Activated CD4-positive, CD25-positive, alpha-beta regulatory T cell treated with anti-CD3 and anti-CD28 coated beads, Interleukin-2, amount 50 U/mL, for 16 hours (primary cell): ENCODE data around the gene SMOC1.

Source experiments
- DNase-seq: peaks from one replicate; pipeline ENCODE4 v3.0.0-alpha.2; 2020; ENCODE audit warnings: low read depth, low spot score

Gene SMOC1

DNA sequence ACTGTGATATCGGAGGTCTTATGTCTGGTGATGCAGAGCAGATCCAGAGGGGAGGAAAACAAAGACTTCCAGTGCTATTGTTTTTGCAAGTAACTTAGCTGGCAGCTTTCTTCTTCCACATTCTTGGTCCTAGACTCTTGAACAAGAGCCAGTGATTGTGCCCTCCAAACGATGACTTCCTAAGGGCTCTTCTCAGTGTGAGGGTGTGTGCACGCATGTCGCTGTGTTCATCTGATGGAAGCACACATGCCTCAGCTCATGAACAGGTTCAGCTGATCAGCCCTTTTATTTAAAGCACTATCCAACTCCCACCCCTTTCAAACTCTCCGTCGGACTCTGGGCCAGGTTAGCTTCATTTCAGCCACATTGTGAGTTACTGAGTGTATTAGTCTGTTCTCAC is 59.5 kb downstream of the SMOC1 start:
- no peak for DNase-seq

DNA sequence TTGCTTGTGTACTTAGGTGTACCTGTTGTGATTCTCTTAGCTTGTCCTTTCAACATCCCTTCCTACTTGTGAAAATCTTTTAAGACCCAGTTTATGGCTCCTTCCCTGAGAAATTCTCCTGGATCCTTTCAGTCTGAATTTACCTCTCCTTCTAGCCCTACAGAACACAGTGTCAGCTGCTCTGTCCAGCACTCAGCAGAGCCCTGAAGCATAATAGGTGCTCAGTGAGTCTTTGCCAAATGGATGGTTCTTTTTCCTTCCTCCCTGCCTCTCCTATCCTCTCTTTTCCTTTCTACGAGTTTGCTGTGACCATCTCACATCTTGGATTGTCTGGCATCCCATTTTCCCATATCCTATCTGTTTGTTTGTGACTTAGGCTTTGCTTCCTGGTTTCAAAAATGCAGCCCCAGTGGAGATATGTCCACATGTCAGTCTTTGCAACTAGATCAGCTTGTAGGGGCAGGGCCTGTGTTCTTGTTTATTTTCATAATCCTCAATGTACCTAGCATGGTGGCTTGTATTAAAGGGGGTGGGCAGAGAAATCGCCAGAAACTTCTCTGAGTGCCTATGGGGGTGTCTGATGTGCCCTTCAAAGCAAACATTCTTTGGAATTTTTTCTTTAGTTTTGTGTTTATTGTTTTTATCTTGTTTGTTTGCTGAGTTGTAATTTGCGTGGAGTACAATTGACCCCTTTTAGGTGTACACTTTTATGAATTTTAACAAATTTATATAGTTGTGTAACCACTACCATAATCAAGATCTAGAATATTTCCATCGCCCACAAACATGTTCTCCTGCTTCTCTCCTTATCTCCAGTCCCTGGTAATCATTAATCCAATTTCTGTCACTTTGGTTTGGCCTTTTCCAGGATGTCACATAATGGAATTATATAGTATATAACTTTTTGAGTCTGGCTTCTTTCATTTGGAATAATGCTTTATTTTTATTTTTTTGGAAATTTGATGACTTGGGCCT is 62.8 kb downstream of the SMOC1 start:
- DNase-seq = no peak

DNA sequence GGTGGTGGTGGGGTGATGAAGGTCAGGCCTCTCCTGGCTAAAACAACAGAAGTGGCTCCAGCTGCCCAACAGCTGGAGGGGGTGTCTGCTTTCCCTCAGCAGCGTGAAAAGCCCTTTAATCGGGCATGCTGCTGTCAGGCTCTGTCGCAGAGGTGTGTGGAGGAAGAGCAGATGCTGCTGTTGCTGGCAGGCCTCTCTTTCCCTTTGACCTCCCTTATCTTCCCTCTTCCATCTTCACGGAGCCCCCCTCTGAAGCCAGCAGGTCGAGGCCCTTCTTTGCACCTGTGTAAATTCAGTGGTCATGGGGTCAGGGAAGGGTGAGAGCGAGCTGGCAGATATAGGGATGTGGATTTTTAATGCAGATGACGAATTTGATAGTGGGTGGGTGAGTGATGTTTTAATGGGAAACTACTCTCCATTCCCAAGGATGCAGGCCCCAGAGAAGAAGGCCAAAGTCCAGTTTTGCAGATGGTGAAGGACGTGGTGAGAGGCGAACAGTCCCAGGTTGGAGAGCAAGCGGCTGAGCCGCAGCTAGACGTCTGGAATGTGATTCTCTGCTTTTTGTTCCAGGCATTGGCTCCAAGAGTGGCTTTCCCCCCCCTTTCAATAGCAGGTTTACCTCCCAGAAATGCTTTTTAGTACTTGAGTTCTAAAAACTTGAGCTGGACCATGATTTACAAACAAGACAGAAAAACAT is 64.0 kb downstream of the SMOC1 start:
- no peak for DNase-seq

DNA sequence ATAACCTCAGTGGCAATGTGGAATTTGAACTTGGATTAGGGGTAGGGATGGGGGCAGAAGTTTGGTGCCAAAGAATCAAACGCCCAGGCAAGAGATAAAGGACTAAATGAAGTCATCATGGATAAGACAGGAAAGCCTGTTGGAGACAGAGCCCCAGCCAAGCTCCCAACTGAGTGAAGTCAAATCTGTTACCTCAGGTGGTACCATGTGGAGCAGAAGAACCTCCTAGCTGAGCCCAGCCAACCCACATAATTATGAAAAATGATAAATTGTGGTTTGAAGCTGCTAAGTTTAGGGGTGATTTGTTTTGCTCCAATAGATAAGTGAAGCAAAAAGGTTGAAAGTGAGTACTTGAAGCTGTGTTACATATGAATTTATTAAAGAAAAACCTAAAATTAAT is 66.1 kb downstream of the SMOC1 start:
- no peak for DNase-seq

DNA sequence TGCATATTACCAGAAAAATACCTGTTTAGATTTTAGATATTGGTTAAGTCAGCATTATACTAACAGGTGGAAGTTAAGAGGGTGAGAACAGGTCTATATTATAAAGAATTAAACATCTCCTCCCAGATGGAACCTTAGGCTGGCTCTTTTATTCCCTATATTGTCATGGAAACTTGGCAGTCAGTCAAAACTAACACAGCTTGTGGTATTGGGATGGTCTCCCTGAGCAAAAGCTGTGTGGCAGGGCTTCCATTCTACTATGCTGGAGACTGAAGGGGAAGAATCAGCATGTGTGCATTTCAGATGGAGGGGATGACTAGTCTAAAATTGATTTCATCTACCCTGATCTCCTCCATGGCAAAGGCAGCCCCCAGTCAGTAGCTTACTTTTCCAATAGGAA is 66.7 kb downstream of the SMOC1 start:
- DNase-seq = no peak

DNA sequence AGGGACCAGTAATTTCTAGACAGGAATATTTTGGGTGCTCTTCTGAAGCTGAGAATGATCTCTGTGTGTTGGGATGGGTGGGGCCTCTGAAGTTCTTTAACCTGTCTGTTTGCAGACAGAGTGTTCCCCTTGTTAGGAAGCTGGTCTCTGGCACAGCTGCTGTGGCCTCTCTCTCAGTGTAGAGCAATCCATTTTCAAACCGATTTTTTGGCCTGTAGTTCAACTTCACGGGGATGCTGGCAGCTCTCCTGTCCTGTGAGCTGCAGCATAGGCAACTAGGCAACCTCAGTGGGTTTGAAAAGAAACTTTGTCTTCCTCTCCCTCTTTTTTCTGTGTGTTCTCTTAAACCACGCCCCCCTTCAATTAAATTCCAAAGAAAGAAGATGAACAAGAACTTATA is 69.1 kb downstream of the SMOC1 start:
- no peak for DNase-seq

DNA sequence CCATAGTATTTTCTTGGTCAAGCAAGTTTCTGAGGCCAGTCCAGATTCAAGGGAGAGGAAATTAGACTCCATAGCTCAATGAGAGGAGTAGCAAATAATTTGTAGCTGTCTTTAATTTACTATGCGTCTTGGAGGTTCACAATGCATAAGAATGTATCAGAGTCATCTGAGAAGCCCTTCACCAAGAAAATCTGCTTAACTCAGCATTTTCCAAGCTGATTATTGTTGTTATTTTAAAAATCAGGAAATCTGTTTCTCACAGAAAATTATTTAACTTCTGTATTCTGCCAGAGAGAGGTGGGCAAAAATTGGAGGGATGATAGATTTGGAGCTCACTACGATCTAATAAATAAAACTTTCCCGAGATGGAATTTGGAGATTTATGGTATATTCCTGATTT is 72.0 kb downstream of the SMOC1 start:
- DNase-seq = no peak

DNA sequence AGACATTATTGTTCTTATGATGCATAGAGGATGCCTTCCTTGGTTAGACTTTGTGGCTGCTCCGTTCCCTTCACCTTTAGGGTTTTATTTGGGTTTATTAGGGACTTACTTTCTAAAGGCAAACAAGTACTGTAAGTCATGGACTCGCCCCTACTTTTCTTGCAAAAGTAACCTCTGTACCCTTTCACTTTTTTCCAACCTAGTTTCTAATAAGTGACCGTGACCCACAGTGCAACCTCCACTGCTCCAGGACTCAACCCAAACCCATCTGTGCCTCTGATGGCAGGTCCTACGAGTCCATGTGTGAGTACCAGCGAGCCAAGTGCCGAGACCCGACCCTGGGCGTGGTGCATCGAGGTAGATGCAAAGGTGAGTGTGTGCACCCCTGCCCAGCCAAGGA is 72.7 kb downstream of the SMOC1 start:
- no peak for DNase-seq

DNA sequence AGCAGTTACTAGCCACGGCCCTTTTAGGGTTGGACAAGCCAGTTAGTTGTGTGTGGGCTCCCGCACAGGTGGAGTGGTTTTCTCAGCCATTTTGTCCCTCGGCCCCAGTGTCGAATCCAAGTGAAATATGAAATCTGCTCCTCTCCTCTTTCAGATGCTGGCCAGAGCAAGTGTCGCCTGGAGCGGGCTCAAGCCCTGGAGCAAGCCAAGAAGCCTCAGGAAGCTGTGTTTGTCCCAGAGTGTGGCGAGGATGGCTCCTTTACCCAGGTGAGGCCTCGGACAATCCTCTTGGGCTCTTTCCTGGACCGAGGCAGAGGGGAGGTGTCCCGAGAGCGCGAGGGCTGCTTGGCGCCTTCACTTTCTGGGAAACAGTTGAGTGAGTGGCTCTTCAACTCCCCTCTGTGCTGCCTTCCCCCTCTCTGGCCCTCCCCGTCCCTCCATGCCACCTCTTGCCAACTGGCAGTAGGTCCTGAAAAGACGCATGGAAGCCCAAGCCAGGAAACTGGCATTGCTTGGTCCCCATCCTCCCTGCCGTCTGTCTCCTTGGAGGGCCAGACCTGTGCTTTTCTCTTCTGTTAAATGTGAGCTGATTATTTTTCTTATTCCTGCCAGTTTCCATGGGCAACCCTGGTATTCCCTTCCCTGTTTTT is 74.2 kb downstream of the SMOC1 start:
- no peak for DNase-seq

DNA sequence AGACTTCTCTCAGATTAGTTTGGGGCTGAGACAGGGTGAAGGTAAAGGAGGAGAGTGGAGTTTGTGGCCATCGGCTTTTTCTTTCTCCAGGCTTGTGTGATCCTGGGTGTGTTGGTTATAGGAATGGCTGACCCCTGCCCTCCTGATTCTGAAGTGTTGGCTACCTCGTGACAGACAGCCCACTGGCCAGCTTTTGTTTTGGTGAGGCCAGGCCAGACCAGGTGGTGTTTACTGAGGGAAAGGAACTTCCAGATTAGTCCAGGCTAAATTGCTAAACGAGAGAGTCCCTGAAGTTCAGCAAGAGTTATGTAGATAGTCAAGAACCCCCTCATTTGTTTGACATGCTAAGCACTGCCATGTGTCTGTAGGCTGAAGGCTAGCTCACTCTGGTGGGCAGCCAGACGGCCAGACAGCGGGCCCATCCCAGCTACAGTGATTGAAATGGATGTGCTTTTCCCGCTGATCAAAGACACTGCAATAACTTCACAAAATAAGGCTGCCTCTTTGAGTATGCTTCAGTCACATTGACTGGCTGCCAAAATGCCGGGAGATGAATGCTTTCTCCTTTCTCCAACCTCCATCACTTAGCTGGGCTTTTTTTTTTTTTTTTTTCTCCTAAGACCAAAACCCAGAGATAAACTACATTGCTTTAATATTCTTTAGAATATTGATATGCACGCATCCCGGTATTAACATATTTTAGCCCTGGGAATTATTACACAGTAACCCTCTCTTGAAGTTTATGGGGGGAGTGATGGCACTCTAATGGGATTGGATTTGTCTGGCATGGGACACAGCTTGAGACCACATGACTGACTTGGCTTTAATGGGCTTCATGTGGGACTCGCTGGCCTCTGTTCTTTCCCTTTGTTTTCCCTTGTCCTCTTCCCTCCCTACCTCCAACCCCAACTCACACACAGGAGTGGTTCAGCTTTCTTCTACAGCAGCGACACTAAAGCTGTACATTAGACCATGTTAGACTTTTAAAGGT is 76.9 kb downstream of the SMOC1 start:
- DNase-seq = no peak

DNA sequence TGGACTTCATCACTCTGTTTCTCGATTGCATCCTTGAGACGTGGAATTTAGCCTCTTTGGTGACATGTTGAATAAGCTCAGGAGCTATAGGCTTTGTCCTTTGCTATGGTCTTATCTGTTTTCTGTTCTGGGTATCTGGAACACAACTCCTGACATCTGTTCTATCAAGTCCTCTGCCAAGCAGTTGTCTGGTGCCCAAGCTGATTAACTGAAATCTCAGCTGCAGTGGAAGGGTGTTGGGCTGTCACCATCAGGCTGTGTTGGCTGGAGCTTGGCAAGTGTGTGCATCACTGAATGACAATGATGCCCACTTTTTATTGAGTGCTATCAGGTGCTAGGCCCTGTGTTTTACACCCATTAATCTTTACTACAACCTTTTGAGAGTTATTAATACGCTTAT is 77.8 kb downstream of the SMOC1 start:
- DNase-seq = no peak

DNA sequence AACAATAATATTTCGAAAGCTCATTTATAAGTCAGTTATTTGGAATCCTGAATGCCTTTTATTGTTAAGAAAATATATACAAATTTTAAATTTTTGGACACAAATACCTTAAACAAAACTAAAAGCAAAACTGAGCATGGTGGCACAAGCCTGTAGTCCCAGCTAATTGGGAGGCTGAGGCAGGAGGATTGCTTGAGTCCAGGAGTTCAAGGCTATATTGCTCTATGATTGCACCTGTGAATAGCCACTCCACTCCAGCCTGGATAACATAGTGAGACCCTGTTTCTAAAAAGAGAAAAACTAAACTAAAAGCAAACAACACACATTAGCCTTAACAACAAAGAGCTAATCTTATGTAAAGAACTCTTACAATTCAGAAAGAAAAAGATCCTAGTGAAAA is 78.8 kb downstream of the SMOC1 start:
- no peak for DNase-seq

DNA sequence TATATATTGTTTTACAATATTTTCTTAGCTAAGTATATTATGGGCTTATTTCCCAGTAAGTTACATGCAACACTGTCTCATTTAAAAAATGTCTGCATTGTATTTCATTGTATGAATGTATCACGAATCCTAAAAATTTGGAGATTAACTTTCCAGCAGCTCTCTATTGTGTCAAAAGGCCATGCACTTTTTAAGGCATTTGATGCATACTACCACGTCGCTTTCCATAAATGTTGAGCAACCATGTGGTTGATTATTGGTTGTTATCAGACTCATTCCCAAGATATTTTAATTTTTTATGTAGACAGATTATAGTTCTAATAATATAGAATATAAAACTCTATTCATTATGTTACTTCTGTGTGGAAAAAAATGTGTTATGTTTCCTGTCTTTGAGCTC is 79.9 kb downstream of the SMOC1 start:
- DNase-seq = no peak

DNA sequence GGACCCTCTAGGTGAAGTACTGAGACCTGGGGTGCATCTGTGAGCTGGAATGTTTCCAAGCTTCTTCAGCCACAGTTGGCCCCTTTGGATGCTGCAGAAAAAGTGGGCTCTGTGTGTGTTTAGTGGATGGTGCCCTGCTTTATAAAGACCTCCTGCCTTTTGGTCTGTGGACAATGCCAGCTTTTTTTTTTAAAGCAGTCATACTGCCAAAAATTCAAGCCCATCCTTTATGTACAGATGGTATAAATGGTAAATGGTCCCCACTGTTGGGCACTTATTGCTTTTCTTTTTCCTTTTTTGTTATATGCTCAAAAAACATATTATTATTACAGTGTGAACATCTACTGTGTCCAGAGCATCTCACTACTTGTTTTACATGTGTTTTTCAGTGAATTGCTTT is 81.1 kb downstream of the SMOC1 start:
- DNase-seq = no peak

DNA sequence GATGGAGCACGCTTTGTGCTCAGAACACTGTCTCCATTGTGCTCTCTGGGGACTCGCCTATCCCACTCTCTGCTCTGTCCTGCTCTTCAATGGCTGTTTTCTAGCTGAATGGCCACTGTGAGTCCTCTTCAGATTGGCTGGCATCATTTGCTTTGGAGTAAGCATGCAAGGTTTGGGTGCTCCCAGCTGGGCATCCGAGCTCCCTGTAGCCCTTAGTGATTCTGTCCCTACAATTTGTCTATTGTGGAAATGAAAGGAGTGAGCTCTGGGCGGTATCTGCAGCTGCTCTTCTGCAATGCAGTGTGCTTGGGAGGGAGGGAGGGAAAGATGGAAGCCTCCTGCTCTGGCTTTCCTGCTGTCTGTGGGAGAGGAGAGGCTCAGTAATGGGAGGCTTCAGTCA is 84.8 kb downstream of the SMOC1 start:
- DNase-seq = no peak

DNA sequence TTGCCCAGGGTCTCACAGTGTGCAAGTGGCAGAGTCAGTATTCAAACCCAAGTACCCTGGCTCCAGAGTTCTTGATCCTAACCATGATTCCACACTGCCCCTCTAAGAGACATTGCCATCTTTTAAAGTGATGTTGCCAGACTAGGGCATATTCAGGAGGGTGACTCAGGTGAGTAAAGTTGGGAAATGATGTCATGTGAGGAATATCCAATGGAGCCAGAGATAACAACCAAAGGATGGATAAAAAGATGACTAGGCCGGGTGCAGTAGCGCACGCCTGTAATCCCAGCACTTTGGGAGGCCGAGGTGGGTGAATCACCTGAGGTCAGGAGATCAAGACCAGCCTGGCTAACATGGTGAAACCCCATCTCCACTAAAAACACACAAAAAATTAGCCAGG is 85.6 kb downstream of the SMOC1 start:
- no peak for DNase-seq

DNA sequence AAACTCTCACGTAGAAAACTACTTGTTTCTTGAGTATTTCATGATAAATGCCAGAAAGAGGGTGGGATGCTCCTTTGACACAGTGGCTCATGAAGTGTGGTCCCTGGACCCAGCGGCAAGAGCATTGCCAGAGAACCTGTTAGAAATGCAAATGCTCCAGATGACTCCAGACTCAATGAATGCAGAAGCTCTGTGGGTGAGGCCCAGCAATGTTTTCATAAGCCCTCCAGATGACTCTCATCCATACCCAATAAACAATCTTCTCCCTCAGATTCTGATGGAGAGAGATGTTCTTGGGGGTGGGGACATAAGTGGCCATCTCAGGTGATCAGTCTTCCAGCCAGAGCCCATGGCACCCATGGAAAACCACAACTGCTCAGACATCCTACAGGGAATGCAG is 88.9 kb downstream of the SMOC1 start:
- no peak for DNase-seq

DNA sequence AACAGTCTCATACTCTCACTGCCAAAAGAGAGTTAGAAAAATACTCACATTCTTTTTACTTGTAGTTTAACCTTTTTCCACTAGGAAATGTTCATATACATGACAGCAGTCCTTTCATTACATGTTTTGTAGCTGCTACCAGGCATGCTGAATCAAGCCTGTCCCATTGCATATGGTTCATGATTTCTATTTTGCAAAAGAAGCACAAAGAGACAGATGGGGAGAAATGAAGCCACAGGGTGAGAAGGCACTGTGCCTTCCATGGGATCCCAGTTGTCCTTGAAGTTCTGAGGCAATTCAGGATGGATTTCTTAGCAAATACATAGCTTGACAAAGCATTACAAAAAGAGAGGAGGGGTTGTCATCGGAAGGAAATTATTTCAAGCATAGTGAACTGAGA is 89.5 kb downstream of the SMOC1 start:
- no peak for DNase-seq

DNA sequence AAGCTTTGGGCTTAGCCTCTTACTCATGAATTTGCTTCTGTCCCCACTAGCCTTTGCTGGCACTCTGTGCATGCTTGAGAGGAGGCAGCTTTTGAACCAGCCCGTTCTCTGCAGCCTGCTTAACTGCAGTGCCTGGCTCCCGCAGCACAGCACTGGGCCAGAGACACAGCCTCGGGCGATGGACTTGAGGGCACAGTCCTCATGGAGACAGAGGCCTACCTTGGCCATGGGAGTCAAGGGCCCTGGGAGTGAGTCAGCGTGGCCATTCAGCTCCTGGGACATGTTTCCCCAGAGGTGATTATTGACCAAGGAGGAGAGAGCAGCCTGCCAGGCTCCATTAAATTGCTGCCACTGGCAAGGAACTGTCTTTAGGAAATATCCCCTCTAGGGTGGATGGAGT is 93.5 kb downstream of the SMOC1 start:
- no peak for DNase-seq

DNA sequence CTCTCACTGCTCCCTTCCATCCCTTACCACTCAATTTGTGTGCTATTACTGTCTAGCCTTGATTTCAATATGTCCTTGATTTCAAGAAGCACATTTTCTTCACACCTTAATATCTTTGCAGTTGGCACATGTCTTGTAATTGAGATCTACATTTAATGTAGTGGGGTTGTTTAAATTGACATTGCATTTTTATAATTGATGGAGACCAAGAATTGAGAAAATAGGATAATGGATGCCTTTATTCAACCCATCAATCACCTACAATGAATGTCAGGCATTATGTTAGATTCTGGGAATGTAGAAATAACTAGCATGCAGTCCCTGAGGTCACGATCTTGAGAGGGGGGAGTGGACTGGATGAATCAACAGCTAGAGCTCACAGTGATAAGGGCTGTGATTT is 94.6 kb downstream of the SMOC1 start:
- DNase-seq = no peak

DNA sequence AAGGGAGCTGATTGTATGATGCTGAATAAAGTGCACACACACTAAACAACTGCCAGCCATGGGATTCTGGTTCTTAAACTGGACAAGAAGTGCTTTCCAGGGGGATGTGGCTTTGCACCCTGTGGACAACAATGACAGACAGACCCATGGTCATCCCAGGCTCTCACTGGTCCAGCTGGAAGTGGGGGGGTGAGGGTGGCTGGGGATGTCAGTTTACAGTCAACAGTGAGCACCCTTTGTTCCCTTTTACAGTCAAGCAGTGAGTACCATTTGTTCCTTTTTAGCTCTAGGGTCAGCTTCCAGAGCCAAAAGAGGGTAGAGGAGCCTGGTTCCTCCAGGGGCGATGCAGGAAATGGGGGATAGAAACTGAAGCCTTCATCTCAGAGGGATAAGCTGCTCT is 100.7 kb downstream of the SMOC1 start:
- DNase-seq = no peak
